Measurements from ENCODE around the gene KRTAP10-2.
"Not testable (repeated sequence)": the region's sequence is repeated elsewhere in the genome, so short reads cannot be mapped to it uniquely, and the experiment has no call there.

- not testable (repeated sequence) for TF ChIP-seq CTCF (optimal IDR thresholded peaks at IDR 0.05 in 1 of 3, IDR thresholded peaks at IDR 0.05 in 1 of 3, conservative IDR thresholded peaks at IDR 0.05 in 1 of 3; ENCODE audit: extremely low read depth in 1 of 3, insufficient read depth in 2 of 3, low read length in 3 of 3); EZH2 (IDR thresholded peaks at IDR 0.05; ENCODE audit: low read length)
Measured at GRCh38 chr21:44591801-44592130, 40.5 kb upstream of the KRTAP10-2 start.
